HG03457 (cell line): ENCODE measurements around the gene SPZ1.
"Not testable (repeated sequence)": the region's sequence is repeated elsewhere in the genome, so short reads cannot be mapped to it uniquely, and the experiment has no call there.

Experiments
- ATAC-seq: cut with Tn5 transposase; IDR thresholded peaks from one replicate; pipeline ENCODE4 v1.9.1; 2021; ENCODE audit warnings: moderate number of reproducible peaks; ENCODE audit not compliant: unreplicated experiment

Gene SPZ1

DNA sequence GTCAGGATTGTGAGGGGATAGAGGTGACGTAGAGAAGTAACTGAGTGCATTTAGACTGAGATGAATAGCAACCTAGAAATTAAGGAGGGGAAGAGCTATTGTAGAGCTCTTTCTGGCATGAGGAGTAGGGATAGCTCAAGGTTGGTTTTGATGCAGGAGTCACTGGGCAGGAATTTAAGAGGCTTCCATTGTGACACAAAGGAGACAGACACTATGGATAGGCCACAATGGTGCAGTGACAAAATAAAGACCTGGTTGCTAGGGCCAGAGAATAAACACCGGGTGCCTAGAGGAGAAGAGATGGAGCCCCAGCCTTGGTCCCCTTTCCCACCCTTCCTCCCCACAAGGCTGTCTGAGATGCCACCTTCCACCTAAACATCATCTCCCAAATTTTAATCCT is at the start of gene SPZ1:
Gene SPZ1, plus strand, starts transcription at position 301 of the 400 bp plus-strand sequence. CDS start 214 bp downstream, outside the sequence.
- no peak for ATAC-seq

- not testable (repeated sequence) for ATAC-seq
These were observed 49.3 kb upstream of the SPZ1 start for GRCh38 chr5:80270543-80270942.

DNA sequence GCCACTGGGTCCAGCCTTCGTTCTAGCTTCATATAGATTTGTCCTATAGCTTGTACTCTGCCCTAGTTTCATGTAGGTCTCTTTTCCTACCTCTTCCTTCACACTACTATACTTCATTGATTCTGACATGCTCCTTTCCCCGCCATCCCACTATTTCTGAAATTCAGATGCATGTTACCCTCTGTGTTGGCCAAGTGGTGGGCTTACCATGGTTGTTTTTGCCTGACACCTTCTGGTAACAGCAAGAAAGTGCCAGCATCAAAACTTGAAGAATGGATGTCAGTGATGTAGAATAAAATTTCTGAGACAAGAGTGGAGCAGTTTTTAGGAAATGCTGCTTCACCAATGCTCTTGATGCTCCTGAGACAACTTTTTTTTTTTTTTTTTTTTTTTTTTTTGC is 44.5 kb upstream of the SPZ1 start:
- ATAC-seq = no peak

DNA sequence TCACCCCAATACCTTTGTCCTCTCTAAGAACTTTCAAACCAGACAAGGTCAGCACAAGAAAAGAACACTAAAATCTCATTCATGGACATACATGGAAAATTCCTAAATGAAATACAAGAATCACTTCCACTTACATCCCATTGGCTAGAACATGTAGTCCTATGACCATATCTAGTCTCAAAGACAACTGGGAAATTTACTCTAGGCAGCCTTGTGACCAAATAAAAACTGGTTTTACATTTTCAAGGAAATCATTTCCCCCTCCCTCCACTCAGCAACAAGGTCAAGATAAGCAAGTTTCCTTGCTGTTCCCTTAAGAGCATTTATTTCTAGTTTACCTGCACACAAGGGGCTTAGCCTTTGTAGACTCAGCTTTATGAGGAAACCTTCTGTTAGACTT is 43.6 kb upstream of the SPZ1 start:
- ATAC-seq = no peak

DNA sequence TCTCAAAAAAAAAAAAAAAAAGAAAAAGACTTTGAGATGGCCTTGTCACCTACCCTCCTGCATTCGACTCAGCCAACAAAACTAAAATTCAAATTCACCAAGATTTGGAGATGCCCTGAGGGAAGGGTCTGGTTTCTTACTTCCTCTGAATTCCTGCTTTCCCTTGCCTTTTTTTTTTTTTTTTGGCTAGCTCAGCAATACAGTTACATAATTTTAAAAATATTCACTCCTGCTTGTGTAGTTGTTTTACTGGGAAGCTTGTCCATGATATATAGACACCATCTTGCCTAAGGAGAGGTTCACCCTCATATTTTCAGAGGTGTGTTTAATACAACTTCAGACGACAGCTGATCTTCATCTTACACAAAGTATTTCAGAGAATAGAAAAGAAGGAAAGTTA is 42.6 kb upstream of the SPZ1 start:
- no peak for ATAC-seq

GRCh38 chr5:80282054-80282453 is 37.7 kb upstream of the SPZ1 start:
- ATAC-seq = no peak

GRCh38 chr5:80283360-80283759 is 36.4 kb upstream of the SPZ1 start:
- no peak for ATAC-seq

DNA sequence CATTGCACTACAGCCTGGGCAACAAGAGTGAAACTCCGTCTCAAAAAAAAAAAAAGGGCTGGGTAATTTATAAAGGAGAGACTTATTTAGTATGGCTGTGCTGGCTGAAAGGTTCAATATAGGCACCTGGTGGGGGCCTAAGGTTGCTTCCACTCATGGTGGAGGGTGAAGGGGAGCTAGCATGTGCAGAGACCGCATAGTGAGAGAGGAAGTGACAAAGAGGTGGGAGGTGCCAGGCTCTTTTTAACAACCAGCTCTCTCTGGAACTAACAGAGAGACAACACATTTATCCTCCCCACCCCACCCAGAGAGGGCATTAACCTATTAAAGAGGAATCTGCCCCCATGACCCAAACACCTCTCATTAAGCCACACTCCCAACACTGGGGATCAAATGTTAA is 35.1 kb upstream of the SPZ1 start:
- ATAC-seq = no peak

DNA sequence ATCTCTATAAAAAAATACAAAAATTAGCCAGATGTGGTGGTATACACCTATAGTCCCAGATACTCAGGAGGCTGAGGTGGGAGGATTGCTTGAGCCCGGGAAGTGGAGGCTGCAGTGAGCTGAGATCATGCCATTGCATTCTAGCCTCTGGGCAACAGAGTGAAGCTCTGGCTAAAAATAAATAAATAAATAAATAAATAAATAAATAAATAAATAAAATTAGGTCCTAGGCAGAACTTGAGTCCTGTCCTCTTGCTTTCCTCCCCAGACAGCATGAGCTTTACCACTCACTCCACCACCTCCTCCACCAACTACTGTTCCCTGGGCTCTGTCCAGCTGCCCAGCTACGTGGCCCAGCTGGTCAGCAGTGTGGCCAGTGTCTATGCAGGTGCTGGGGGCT is 31.6 kb upstream of the SPZ1 start:
- ATAC-seq = no peak

DNA sequence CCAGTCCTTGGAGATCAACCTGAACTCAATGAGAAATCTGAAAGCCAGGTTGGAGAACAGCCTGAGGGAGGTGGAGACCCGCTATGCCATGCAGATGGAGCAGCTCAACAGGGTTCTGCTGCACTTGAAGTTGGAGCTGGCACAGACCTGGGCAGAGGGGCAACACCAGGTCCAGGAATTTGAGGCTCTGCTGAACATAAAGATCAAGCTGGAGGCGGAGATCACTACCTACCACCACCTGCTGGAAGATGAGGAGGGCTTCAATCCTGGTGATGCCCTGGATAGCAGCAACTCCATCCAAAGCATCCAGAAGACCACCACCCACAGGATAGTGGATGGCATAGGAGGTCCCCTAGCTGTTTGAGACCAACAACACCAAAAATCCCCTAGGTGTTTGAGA is 30.5 kb upstream of the SPZ1 start:
- no peak for ATAC-seq

DNA sequence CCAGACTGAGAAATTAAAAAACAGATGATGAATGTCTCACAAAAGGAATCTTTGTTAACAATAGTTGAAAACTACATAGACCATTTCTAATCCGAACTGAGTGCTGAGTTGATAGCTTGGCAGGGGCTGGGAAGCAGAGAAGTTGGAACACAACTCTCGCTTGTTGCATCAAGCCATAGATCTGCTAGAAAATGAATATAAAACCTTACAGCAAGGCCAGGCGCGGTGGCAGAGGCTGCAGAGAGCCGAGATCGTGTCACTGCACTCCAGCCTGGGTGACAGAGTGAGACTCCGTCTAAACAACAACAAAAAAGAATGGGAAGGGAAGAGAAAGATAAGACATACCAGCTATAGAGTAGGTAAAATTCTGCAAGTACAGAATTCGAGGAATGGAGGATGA is 28.0 kb upstream of the SPZ1 start:
- ATAC-seq = no peak

GRCh38 chr5:80296121-80296520 is 23.7 kb upstream of the SPZ1 start:
- ATAC-seq = no peak

- no peak for ATAC-seq
These were observed 20.2 kb upstream of the SPZ1 start for GRCh38 chr5:80299601-80300000.

GRCh38 chr5:80300125-80300524 is 19.7 kb upstream of the SPZ1 start:
- no peak for ATAC-seq

DNA sequence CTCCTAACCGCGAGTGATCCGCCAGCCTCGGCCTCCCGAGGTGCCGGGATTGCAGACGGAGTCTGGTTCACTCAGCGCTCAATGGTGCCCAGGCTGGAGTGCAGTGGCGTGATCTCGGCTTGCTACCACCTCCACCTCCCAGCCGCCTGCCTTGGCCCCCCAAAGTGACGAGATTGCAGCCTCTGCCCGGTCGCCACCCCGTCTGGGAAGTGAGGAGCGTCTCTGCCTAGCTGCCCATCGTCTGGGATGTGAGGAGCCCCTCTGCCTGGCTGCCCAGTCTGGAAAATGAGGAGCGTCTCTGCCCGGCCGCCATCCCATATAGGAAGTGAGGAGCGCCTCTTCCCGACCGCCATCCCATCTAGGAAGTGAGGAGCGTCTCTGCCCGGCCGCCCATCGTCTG is 19.0 kb upstream of the SPZ1 start:
- not testable (repeated sequence) for ATAC-seq

GRCh38 chr5:80301342-80301741 is 18.5 kb upstream of the SPZ1 start:
- not testable (repeated sequence) for ATAC-seq

DNA sequence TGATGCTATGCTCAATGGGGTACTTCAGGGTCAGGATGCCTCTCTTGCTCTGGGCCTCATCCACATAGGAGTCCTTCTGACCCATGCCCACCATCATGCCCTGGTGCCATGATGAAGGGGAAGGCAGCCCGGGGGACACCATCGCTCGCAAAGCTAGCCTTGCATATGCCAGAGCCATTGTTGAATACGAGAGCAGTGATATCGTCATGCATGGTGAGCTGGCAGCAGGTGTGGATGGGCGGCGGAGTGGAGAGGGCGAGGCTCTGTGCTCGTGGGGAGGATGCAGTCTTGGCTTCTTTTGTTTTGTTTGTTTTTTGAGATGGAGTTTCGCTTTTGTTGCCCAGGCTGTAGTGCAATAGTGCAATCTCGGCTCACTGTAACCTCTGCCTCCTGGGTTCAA is 17.2 kb upstream of the SPZ1 start:
- no peak for ATAC-seq

DNA sequence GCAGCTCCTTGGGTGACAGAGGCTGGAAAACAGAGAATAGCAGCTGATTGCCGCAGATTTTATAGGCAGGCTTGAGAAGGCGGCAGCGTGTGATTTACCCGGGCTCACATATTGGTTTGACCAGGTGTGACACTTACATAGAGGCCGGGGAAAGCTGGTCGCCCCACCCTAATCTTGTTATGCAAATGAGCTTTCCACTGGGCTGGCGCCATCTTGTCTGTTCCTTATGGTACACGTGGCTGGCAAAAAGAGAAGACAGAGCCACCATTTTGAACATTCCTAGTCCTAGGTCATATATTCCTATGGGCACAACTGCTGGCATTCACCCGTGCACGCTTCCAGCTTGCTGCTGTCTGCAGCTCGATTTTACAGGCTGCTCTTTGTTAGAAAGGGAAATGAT is 11.3 kb upstream of the SPZ1 start:
- ATAC-seq = no peak

GRCh38 chr5:80309871-80310665 is 9.7 kb upstream of the SPZ1 start:
- no peak for ATAC-seq

GRCh38 chr5:80315244-80315643 is 4.6 kb upstream of the SPZ1 start:
- ATAC-seq = no peak

GRCh38 chr5:80318212-80318611 is 1.6 kb upstream of the SPZ1 start:
- no peak for ATAC-seq

DNA sequence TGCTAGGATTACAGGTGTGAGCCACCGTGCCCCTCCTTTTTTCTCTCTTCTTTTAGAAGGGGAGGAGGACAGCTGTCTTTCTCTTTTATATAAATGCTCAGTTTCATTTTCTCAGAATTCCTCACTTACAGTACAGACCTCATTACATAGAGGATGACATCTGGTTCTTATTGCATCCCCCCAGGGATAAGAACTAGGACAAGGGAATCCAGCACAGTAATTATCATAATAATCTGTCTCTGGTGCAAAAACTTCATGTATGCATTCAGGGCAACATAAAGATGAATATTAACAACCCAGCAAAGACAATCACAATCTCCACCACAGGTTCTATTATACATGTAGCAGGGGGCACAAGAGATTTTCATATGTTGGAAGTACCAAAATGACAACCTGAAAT is 5.1 kb downstream of the SPZ1 start:
- ATAC-seq = no peak

DNA sequence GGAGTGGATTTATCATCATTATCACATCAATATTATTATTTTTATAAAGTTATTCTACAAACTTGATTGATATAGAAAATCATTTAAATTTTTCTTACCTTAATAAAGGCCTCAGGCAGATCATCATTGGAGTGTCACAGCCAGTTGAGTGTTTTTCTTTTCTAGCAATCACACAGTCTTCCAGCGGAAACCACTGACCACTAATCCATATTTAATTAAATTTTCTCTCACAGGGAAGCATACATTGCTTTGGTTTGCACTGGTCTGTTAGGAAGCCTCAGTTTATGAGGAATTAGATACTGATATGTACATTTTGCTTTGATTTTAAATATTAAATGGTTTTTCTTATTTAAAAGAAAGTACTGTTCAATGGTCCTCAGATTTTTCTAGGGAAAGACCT is 6.7 kb downstream of the SPZ1 start:
- no peak for ATAC-seq
